Fibroblast of mammary gland (primary cell): ENCODE results near the gene PRCD.

Source experiments
- DNase-seq: peaks from one replicate; pipeline ENCODE4 v3.0.0-alpha.2; 2010; ENCODE audit warnings: low read depth
- H3K4me3 ChIP-seq: 2 replicates; pipeline ENCODE4 v1.5.1; 2011; ENCODE audit warnings: low read depth, mild to moderate bottlenecking, low read length, moderate library complexity; ENCODE audit not compliant: control insufficient read depth
- TF ChIP-seq, protein P1 (sequence below): conservative IDR thresholded peaks from 2 replicates; pipeline ENCODE4 v1.5.1; 2011; ENCODE audit warnings: low read depth, low read length, inconsistent platforms; ENCODE audit not compliant: control insufficient read depth, insufficient read depth

The PRCD gene

DNA sequence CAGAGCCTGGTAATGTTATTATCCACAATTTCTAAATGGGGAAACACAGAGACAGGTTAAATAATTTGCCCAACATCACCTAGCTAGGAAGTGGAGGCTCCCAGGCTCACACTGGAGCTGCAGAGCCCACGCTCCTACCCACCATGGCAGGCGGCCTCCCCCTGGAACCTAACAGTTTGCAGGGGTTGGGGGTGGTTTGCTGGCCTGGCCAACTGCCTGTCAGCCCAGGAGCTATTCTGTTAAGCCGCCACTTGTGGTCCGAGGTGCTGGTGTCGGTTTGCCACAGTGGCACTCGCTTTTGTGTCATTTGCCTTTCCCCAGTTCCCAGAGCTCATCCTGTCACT, 3.6 kb downstream of the PRCD start:
- TF ChIP-seq, protein P1, sequence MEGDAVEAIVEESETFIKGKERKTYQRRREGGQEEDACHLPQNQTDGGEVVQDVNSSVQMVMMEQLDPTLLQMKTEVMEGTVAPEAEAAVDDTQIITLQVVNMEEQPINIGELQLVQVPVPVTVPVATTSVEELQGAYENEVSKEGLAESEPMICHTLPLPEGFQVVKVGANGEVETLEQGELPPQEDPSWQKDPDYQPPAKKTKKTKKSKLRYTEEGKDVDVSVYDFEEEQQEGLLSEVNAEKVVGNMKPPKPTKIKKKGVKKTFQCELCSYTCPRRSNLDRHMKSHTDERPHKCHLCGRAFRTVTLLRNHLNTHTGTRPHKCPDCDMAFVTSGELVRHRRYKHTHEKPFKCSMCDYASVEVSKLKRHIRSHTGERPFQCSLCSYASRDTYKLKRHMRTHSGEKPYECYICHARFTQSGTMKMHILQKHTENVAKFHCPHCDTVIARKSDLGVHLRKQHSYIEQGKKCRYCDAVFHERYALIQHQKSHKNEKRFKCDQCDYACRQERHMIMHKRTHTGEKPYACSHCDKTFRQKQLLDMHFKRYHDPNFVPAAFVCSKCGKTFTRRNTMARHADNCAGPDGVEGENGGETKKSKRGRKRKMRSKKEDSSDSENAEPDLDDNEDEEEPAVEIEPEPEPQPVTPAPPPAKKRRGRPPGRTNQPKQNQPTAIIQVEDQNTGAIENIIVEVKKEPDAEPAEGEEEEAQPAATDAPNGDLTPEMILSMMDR = no peak
- no peak for DNase-seq
- no peak overlapping the region for H3K4me3 ChIP-seq

DNA sequence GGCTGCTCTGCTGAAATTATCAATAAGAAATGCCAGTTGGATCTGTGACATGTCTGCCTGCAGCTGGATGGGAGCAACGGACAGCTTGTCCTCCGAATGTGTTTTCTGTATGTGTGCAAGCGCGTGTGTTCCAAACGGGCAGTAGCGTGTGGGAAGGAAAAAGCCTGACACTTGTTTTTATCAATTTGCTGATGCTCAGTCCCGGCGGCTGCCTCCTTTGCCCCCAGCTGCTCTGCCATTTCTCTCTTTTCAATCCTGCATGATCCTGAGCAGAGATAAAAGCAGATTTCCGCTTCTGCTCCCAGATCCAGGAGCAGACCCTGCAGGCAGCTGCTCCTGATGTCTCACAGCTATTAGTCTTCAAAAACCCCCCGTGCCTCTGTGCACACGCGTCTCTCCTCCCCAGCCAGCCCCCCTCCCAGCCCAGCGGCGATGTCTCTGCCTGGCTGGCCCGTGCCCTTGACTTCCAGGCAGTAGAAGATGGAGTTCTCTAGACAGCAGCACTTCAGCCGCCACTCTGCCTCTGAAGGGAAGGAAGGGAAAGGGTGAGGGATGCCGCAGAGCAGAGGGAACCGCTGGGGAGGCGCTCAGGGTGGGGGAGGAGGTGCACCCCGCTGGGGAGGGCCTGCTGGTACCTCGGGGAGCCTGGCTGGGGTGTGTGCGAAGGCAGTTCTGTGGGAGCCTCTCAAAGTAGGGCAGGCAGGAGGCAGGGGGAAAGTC, 4.1 kb downstream of the PRCD start:
- DNase-seq = no peak
- no peak overlapping the region for H3K4me3 ChIP-seq
- TF ChIP-seq, protein P1 = no peak

DNA sequence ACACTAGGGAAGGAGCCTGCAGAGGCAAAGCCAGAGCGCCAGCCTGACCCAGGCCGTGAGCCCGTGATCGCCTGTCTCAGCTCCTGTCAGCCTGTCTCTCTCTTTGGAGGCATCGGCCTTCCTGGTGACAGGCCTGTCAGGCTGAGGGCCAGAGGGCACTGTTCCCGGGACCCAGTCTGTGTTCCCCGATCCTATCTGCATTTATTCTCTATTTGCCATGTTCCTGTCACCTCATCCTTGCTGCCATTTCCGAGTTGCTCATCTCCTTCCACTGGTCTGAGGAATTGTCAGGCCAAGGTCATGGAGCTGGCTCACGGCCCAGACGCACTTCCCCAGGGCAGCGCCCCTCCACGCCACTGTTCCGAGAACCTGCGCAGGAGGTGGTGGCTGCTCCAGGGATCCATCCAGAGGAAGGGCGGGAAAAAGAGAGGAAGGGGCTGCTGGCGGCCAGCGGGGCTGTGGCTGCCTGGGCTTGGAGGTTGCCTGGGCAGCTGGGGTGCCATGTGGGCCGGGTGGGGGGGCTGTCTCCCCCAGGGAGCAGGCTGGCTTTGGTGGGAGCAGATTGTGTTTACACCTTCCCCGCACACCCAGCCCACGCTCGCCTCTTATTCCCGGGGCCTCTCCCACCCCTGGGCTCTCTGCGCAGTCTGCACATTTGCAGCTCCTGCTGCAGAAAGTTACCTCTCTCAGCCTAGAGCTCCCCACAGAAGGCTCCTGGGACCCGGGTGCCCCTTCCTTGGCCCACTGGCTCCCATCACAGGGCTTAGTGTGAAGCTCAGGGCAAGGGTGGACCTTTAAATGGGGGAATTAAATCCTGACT, 4.9 kb downstream of the PRCD start:
- TF ChIP-seq, protein P1 = no peak
- no peak overlapping the region for H3K4me3 ChIP-seq
- no peak for DNase-seq

DNA sequence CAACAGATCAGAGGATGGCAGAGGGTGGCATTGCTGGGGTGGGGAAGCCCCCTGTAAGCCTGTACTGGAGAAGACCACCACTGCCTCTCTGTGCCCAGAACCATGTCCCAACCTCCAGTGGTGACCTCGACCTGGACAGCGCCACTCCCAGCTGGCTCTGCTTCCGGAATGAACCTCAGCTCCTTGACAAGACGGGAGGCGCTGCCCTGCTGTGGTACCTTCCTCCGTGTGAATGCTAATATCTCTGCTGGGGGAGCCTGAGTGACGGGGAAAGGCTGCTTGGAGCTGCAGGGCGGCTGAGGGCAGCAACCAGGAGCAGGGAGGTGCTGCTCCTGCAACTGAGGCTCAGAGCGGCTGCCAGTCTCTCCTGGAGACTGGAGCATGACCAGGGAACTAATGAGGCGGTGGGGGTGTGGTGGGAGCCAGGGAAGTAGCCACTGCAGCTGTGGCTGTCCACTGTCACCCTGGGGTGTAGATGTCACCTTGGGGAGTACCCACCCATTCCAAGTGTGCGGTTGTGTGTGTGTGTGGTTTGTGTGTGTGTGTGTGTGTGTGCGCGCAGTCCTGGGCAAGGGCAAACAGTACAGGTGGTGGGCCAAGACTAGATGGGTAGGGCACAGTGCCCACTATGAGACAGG, 6.2 kb downstream of the PRCD start:
- TF ChIP-seq, protein P1 = no peak
- DNase-seq = no peak
- no peak overlapping the region for H3K4me3 ChIP-seq

DNA sequence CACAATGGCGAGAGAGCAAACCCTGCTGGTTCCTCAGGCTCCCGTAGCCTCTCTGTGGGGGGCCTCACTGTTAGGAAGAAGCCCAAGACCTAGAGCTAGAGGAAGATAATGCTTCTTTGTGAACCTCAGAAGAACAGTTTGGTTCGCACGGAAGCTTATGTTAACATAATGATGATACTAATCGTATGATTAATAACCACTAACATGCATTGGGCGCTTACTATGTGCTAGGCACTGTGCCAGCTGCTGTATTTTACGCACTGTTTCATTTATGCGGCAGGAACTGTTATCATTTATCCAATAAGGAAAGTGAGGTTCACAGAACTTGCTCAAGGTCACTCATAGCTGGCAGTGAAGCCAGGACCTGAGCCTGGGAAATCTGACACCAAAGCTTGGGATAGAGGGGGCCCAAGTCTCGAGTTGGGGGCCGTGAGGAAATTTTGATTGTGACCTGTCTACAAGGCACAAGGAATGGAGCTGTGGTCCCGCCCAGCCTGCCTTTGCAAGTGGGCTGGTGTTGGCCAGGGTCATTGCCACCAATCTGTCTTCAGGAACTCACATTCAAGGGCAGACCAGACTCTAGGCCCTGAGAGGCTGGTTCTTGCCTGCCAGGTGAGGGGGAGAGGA, 6.8 kb downstream of the PRCD start:
- H3K4me3 ChIP-seq = no peak overlapping the region
- DNase-seq = peak; percentile 98
- TF ChIP-seq, protein P1 = no peak

DNA sequence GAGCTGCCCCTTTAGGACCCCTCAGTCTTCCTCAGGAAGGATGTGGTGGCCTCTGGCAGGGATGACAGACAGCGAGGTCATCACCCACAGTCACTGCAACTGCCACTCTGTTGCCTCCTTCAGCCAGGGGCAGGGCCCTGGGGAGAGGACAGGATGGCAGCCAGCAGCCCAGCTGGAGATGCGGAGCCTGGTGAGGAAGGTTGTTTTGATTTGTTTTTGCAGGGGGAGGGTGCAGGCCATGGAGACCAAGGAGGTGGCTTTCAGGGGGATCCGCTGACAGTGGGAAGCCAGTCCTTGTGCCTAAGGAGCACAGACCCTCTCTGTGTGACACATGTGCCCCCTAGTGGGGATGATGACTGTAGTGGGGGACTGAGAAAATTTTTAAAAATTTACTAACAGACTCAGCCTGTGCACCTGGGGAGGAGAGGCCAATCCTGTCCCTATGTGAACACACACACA, 7.4 kb downstream of the PRCD start:
- no peak overlapping the region for H3K4me3 ChIP-seq
- TF ChIP-seq, protein P1 = peak; percentile 80
- peak; percentile 90 for DNase-seq
